GM12872 (cell line): ENCODE measurements around the gene ACOT7.

Experiments
- TF ChIP-seq, protein P1 (sequence below): IDR thresholded peaks from 3 replicates; pipeline ENCODE4 v1.5.1; 2011; ENCODE audit warnings: low read depth, mild to moderate bottlenecking, low read length, moderate library complexity; ENCODE audit not compliant: insufficient read depth

ACOT7 gene

GRCh38 chr1:6246497-6247467 is 146.8 kb downstream of the ACOT7 start:
- TF ChIP-seq, protein P1, sequence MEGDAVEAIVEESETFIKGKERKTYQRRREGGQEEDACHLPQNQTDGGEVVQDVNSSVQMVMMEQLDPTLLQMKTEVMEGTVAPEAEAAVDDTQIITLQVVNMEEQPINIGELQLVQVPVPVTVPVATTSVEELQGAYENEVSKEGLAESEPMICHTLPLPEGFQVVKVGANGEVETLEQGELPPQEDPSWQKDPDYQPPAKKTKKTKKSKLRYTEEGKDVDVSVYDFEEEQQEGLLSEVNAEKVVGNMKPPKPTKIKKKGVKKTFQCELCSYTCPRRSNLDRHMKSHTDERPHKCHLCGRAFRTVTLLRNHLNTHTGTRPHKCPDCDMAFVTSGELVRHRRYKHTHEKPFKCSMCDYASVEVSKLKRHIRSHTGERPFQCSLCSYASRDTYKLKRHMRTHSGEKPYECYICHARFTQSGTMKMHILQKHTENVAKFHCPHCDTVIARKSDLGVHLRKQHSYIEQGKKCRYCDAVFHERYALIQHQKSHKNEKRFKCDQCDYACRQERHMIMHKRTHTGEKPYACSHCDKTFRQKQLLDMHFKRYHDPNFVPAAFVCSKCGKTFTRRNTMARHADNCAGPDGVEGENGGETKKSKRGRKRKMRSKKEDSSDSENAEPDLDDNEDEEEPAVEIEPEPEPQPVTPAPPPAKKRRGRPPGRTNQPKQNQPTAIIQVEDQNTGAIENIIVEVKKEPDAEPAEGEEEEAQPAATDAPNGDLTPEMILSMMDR, result peak; percentile 92

DNA sequence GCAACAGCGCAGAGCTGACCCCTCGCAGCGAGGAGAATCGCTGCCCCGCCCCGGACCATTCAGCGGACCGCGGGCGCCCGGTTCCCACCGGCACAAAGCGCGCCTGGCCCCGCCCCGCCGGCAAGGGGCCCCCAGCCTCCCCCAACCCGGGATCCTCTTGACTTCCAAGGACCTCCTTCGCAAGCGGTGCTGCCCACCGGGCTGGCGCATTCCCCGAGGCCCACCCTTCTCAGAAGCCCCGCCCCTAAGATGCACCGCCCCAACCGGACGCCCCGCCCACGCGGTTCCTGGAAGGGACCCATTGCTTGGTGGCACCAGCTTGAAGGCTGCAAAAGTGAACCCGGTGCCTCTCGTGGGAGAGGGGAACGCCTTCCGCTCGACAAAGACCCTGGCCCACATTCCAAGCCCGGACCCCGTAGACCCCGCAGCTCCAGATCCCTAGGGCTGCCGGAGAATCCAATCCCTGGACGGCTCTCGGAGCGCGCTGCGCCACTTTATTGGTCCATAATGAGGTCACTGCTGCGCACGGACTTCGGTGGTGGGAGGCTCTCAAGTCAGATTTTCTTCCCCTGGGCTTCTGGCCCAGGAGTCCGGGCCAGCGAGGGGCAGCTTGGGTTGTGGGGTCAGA is 147.6 kb downstream of the ACOT7 start:
- TF ChIP-seq, protein P1, result no peak

DNA sequence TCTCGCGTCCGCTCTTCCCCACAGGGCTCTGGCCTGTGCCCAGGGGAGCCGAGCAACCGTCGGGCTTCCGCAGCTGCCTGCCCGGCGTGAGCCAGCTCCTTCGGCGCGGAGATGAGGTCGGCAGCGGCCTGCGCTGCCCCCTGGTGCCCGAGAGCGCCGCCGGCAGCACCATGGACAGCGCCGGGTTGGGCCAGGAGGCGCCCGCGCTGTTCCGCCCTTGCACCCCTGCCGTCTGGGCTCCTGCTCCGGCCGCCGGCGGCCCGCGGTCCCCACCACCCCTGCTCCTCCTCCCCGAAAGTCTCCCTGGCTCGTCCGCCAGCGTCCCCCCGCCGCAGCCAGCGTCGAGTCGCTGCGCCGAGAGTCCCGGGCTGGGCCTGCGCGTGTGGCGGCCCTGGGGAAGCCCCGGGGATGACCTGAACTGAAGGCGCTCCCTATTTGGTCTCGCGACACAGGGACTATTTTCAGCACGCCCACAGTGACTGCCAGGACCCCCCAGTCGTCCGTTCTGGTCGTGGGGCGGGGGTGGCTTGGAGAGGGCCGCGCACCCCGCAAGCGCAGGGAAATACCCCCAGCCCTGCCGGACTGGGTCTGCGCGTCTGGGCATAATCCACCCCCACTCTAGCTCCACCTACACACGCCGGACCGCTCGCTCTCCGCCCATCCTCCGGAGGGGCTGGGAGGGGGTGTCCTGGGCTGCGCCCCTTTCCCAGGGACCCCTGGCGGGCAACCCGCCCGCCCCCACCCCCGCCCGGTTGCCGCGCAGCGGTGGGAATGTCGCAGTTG is 148.3 kb downstream of the ACOT7 start:
- TF ChIP-seq, protein P1, result peak; percentile 88

- TF ChIP-seq, protein P1, result no peak
Observed at GRCh38 chr1:6244401-6245049, 149.0 kb downstream of the ACOT7 start.

- TF ChIP-seq, protein P1, result no peak
Observed at GRCh38 chr1:6243993-6244392, 149.6 kb downstream of the ACOT7 start, which contains the start of gene HES3. HES3 (plus strand) TSS chr1:6244179; CDS start chr1:6244366, 187 bp downstream.

DNA sequence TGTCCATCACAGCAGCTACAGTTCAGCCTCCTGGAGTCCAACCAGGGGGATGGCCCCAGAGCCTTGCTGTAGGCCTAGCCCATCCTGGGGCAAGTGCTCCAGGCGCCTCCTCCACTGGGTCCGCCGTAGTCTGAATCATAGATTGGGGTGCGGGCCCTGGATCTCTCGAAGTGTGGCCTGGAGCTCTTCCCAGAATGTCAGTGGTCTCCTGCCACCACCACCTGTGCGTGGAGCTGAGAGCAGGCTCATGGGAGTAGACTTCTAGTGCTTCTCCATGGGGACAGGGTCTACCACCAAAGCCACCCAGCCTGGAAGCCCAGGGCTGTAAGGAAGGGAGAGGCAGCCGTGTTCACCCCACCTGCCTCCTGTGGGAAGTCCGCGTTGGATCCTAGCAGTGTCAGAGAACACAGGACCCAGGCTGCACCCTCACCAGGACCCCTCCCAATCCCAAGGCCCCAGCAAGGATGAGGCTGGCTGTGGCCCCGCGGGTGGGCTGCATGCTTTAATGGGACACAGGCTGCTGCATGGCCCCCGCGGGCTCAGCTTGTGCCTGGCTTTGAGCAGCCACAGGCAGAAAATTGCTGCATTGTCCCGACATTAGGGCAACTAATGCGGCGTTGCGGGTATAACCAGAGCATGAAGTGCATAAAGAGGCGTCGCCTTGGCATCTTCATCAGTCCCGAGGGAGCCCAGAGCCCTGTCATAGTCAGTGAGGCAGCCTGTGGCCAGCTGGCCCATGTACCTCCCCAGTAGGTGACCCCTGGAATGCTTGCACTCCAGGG is 150.3 kb downstream of the ACOT7 start:
- TF ChIP-seq, protein P1, result no peak
